ENCODE data around the gene HCK.
"Not testable (repeated sequence)": the region's sequence is repeated elsewhere in the genome, so short reads cannot be mapped to it uniquely, and the experiment has no call there.

HCK gene

GRCh38 chr20:32088759-32089158 lies 36.7 kb downstream of the HCK start:
- in situ Hi-C loops (cut with HindIII; ENCODE audit: low sequenced_read_pairs): no loop called here

GRCh38 chr20:32089637-32090362 lies 37.8 kb downstream of the HCK start:
- in situ Hi-C loops (cut with HindIII; ENCODE audit: low sequenced_read_pairs): no loop called here

- in situ Hi-C loops (cut with HindIII; ENCODE audit: low sequenced_read_pairs): no loop called here
Observed at GRCh38 chr20:32091888-32092346, 39.9 kb downstream of the HCK start.

- in situ Hi-C loops (cut with HindIII; ENCODE audit: low sequenced_read_pairs): no loop called here
Observed at GRCh38 chr20:32098786-32099185, 46.7 kb downstream of the HCK start.

GRCh38 chr20:32108814-32109391 lies 56.9 kb downstream of the HCK start:
- in situ Hi-C loops (cut with HindIII; ENCODE audit: low sequenced_read_pairs): no loop called here

- in situ Hi-C loops (cut with HindIII; ENCODE audit: low sequenced_read_pairs): no loop called here
Observed at GRCh38 chr20:32109392-32110172, 57.5 kb downstream of the HCK start, which contains the start of gene TM9SF4. TSS of gene TM9SF4 (plus strand) at chr20:32109714. CDS start at chr20:32109741, 27 bp downstream.

DNA sequence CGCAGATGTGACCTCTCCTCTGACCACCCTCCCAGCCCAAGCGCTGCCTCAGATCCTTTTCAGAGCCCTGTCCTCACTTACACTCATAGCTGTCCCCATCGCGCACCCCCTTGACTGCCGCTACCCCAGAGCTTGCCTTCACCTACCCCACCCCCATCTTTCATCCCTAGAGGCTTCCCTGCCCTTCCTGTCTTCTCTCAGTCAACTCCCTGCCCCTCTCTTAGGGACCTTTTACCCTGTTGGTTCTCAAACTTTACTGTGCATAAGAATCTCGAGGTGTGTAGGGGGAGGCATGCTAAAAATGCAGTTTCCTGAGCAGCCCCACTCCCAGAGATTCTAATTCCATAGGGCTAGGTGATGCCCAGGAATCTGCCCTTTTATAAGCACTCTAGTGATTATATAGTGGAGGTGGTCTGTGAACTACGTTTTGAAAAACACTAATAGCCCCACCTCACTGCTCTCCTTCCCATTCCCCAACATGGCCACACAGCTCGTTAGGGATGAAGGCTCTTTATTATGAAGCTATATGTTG lies 58.2 kb downstream of the HCK start:
- in situ Hi-C loops (cut with HindIII; ENCODE audit: low sequenced_read_pairs): no loop called here

GRCh38 chr20:32110727-32111126 lies 58.7 kb downstream of the HCK start:
- in situ Hi-C loops (cut with HindIII; ENCODE audit: low sequenced_read_pairs): no loop called here

GRCh38 chr20:32111156-32111686 lies 59.2 kb downstream of the HCK start:
- in situ Hi-C loops (cut with HindIII; ENCODE audit: low sequenced_read_pairs): no loop called here

DNA sequence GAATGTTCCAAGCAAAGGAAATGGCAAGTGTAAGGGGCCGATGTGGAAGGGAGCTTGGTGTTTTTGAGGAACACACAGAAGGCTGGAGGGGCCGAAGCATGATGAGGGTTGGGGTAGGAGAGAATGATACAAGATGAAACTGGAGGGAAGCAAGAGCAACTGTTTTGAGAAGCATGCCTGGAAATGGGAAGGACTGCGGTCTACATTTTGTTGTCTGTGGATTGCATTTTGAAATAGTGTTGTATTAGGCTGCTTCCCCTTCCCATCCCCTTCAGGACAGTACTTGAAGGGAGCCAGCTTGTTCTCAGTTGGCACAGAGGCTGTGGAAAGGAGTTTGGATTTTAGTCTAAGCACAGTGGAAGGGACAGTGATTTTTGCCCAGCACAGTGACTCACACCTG lies 59.7 kb downstream of the HCK start:
- in situ Hi-C loops (cut with HindIII; ENCODE audit: low sequenced_read_pairs): no loop called here

DNA sequence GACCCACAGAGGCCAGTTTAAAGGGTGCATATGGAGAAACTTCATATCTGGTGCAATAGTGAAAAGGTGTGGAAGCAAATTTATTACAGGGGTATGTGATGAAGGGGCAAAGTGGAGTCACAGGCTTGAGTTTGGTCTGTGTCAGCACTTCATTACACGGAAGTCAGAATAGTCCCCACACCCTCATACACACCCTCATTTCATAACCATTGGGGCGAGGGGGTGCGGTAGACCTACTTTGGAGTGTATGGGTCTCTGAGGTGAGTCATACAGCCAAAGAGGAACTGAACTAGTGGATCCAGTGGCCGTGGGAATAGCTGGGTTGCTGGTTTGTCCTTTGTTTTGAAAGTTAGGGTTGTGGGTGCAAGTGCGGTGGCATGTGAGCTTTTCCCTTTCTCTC lies 60.8 kb downstream of the HCK start:
- in situ Hi-C loops (cut with HindIII; ENCODE audit: low sequenced_read_pairs): no loop called here

- in situ Hi-C loops (cut with HindIII; ENCODE audit: low sequenced_read_pairs): no loop called here
Observed at GRCh38 chr20:32113591-32114260, 61.7 kb downstream of the HCK start.

DNA sequence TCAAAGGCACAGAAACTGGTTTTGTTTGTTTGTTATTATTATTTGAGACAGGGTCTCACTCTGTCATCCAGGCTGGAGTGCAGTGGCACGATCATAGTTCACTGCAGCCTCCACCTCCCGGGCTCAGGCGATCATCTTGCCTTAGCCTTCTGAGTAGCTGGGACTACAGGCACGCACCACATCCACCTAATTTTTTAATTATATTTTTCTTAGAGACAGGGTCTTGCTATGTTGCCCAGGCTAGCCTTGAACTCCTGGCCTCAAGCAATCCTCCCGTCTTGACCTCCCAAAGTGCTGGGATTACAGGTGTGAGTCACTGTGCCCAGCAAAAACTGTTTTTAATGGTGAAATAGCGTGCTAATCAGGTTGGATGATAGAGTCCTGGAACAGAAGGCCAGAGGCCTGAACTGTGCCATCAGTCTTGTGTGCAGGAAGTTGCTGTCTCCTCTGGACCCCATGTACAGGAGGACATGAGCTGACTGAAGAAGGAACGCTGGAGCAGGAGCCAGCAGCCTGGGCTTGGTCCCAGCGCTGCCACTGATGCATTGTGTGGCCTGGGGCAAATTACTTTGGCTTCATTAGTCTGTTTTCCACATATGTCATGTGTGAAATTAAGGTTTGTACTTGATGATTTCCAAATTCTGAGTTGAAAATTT lies 62.4 kb downstream of the HCK start:
- in situ Hi-C loops (cut with HindIII; ENCODE audit: low sequenced_read_pairs): no loop called here

DNA sequence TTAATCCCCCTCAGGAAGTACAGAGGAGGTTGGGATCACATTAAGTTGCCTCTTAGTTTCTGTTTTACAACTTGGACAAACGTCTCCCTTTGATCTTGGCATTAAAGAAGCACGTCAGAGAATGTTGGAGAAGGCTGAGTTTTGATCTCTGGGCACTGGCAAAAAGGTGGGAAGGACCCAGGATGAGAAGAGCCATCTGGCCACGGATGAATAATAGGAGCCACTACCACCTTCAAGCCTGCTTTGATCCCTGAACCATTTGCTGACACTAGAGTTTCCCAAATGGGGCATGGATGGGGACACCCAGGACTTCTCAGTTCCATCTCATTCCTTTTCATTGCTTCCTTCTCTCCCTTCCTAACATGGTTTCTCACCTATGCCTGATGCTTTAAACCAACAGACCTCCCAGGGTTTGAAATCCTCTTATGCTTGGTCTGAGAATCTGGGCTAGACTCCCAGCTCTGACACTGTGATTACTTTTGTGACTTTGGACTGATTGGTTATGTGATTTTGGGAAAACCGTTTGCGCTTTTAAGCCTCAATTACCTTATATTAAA lies 63.2 kb downstream of the HCK start:
- in situ Hi-C loops (cut with HindIII; ENCODE audit: low sequenced_read_pairs): no loop called here

DNA sequence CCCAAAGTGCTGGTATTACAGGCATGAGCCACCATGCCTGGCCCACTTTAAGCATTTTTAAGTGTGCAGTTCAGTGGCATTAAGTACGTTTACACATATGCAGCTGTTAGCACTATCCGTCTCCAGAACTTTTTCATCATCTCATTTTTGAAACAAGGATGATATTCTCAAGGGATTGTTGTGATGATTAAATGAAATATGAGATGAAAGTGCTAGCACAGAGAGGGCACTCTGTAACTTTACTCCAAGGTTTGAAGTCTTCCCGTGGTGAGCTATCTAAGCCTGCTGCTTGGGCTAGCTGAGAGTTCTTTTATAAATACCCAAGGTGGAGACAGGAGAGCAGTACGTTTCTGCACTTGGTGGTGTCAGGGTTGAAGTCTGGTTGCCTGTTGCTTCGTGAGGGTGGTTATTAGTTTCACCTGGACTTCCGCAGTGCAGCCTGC lies 64.1 kb downstream of the HCK start:
- in situ Hi-C loops (cut with HindIII; ENCODE audit: low sequenced_read_pairs): no loop called here

GRCh38 chr20:32116796-32117195 lies 64.8 kb downstream of the HCK start:
- in situ Hi-C loops (cut with HindIII; ENCODE audit: low sequenced_read_pairs): not testable (repeated sequence)

DNA sequence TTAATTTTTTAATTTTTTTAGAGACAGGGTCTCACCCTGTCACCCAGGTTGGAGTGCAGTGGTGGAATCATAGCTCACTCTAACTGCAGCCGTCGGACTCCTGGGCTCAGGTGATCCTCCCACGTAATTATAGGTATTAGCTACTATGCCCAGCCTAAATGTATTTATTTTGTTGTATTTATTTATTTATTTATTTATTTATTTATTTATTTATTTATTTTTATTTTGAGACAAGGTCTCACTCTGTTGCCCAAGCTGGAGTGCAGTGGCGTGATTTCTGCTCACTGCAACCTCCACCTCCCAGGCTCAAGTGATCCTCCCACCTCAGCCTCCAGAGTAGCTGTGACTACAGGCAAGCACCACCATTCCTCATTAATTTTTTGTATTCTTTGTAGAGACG lies 66.4 kb downstream of the HCK start:
- in situ Hi-C loops (cut with HindIII; ENCODE audit: low sequenced_read_pairs): not testable (repeated sequence)

DNA sequence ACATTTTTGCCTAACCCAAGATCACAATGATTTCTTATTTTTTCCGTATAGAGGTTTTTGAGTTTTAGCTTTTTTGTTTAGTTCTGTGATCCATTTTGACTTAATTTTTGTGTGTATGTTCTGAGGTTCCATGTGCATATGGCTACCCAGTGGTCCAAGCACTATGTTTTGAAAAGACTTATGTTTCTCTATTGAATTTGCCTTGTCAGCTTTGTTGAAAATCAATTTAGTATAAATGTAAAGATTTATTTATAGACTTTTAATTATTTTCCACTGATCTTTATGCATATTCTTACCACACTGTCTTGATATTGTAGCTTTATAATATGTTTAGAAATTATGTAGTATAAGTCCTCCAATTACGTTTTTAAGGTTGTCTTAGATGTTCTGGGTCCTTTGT lies 67.7 kb downstream of the HCK start:
- in situ Hi-C loops (cut with HindIII; ENCODE audit: low sequenced_read_pairs): no loop called here

DNA sequence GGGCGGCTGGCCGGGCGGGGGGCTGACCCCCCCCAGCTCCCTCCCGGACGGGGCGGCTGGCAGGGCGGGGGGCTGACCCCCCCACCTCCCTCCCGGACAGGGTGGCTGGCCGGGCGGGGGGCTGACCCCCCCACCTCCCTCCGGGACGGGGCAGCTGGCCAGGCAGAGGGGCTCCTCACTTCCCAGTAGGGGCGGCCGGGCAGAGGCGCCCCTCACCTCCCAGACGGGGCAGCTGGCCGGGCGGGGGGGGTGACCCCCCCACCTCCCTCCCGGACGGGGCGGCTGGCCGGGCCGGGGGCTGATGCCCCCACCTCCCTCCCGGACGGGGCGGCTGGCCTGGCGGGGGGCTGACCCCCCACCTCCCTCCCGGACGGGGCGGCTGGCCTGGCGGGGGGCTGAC lies 69.9 kb downstream of the HCK start:
- in situ Hi-C loops (cut with HindIII; ENCODE audit: low sequenced_read_pairs): not testable (repeated sequence)

DNA sequence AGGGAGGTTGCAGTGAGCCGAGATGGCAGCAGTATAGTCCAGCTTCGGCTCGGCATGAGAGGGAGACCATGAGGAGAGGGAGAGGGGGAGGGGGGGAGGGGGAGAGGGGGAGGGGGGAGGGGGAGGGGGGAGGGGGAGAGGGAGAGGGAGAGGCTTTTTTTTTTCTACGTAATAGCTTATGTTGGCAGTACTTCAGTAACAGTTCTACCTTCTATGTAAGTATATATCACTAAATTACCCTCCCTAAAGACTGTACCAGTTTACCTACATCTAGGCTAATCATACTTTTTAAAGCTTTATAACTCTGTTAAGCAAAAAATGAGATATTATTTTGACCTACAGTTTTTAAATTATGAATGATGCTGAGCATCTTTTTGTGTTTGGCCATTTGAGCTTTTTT lies 71.0 kb downstream of the HCK start:
- in situ Hi-C loops (cut with HindIII; ENCODE audit: low sequenced_read_pairs): no loop called here

All from DLD1 (cell line).